Epithelial cell of esophagus (primary cell): Measurements from ENCODE around the gene ZNF865.

Experiments
- DNase-seq: peaks from one replicate; pipeline ENCODE4 v3.0.0; 2010; ENCODE audit warnings: low read depth
- H3K4me3 ChIP-seq: 2 replicates; pipeline ENCODE4 v1.5.1; 2011; ENCODE audit warnings: mild to moderate bottlenecking, low read length, control low read depth
- TF ChIP-seq, protein P1 (sequence below): IDR thresholded peaks from 2 replicates; pipeline ENCODE4 v1.5.1; 2011; ENCODE audit warnings: low read depth, mild to moderate bottlenecking, low read length, control low read depth, inconsistent platforms; ENCODE audit not compliant: insufficient read depth; ENCODE audit errors: missing control alignments

ZNF865 gene

DNA sequence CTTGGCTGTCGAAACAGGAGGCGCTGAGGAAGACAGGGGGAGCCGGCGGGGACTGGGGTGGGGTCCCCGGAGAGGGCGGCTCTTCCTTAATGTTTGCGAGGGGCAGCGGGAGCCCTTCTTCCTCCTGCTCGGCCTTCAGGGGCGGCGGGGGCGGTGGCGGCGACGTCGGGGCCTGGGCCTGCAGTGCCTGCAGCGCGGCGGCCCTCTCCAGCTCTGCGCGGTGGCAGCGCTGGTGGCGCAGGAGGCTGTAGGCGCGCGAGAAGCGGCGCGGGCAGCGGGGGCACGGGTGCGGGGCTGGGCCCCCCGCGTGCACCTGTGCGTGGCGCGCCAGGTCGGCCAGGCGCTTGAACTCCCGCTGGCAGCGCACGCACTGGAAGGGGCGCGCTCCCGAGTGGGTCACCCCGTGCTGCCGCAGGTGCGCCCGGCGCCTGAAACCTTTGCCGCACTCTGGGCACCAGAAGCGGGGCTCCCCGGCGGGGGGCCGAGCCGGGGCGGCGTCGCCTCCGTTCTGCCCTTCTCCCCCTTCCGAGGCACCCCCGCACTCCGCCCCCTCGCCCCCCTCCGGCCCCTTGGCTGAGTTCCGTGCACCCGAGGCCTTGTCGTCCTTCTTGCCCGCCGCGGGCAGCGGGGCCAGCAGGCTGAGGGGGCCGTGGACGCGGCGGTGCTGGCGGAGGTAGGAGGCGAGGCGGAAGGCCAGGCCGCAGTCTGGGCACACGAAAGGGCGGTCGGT is 27.3 kb upstream of the ZNF865 start:
- H3K4me3 ChIP-seq, result no peak overlapping the region
- TF ChIP-seq, protein P1, sequence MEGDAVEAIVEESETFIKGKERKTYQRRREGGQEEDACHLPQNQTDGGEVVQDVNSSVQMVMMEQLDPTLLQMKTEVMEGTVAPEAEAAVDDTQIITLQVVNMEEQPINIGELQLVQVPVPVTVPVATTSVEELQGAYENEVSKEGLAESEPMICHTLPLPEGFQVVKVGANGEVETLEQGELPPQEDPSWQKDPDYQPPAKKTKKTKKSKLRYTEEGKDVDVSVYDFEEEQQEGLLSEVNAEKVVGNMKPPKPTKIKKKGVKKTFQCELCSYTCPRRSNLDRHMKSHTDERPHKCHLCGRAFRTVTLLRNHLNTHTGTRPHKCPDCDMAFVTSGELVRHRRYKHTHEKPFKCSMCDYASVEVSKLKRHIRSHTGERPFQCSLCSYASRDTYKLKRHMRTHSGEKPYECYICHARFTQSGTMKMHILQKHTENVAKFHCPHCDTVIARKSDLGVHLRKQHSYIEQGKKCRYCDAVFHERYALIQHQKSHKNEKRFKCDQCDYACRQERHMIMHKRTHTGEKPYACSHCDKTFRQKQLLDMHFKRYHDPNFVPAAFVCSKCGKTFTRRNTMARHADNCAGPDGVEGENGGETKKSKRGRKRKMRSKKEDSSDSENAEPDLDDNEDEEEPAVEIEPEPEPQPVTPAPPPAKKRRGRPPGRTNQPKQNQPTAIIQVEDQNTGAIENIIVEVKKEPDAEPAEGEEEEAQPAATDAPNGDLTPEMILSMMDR, result no peak
- no peak for DNase-seq

DNA sequence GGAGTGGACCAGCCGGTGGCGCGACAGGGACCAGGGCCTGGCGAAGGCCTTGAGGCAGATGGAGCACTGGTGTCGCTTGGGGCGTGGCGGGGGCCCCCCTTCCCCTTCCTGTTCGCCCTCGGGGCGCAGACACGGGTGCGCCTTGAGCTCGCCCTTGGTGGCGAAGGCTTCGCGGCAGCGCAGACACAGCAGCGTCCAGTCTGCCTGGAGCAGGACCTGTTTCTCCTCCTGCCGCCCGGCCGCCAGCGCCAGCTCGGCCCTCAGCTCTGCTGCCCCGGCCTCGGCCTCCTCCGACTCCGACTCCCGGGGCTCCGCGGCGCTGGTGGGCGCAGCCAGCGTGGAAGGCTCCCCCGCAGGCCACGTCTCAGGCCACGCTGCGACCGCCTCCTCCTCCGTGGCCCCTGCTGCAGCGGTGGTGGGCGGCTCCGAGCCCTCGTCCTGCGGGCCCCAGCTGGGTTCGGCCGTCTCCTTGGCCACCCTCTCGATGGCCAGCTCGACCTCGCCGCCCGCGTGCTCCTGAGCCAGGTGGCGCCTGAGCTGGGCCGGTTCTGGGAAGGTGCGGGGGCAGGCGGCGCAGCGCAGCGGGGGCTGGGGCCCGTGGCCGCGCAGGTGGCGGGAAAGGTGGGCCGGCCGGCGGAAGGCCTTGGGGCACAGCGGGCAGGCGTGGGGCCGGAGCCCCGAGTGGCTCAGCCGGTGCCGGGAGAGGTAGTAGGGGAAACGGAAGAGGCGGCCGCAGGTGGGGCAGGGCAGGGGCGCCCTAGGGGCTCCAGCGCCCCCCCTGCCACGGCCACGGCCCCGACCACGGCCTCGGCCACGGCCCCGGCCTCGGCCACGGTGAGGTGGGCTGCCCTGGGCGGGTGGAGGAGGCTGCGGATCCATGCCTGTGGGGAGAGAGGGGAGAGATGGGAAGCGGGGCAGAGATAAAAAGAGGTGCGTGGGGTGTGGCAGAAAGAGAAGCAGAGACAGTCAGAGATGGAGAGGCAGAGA is 26.4 kb upstream of the ZNF865 start:
- TF ChIP-seq, protein P1, result no peak
- H3K4me3 ChIP-seq, result peak overlapping the region; percentile 90

DNA sequence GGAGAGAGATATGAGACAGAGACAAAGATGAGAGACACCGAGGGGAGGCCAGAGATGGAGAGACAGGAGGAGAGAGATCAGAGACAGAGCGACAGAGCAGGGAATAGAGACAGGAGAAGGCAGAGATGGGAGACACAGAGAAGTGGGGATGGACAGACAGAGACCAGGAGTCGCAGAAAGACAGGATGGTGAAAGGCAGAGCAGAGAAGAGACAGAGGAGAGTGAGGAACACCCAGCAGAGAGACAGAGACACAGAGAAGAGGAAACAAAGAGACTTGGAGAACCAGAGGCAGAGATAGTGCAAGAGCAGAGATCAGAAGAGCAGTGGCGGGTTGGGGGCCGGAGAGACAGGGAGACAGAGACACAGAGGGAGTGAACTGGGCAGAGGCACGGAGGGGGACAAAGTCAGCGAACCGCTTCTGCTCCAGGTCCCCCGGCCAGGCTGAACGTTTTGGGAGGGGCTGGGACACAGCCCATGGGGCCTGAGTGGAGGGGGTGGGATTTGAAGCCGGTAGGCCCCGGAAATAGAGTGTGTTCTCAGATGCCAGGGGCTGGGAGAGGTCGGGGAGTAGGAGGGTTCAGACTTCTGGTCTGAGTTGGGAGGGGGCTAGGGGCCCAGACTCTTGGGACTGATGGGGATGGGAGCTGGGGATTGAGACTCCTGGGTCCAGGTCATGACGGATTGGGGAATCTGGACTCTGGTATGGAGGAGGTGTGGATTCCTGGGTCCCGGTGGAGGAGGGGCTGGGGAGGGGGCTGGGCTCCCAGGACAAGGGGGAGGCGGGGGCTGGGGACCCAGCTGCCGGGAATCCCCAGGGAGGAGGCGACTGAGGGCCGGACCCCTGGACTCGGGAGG is 25.5 kb upstream of the ZNF865 start:
- TF ChIP-seq, protein P1, result no peak
- peak; percentile 22 for DNase-seq
- peak overlapping the region; percentile 90 for H3K4me3 ChIP-seq

More for the DNA sequence above, 26.4 kb upstream of the ZNF865 start:
- no peak for DNase-seq

DNA sequence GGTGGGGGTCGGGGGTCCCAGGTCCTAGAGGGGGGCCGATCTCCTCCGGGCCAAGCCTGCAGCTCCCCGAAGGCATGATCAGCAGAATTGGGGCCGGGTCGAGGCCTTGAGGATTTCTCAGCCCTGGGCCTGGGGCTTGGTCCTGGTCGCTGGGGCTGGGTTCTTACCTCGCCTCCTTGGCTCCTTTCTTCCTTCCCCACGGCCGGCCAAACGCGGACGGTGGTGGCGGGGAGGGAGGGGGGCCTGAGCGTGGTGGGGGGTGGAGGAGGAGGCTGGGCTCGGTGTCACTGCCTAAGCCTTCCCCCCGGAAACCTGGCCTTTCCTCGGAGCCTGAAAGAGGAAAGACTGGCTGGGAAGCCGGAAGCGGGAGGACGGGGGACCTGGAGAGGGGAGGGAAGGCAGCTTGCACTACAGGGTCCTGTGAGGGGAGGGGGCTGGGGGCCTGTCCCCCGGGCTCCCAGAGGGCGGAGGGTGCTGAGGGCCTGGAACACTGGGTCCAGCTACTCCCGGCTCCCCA is 24.8 kb upstream of the ZNF865 start, which contains the start of gene ZNF579:
Gene ZNF579 (minus strand): TSS at position 221 of the 517 bp plus-strand sequence. CDS start 1,209 bp downstream, outside the sequence.
- DNase-seq, result peak; percentile 88
- TF ChIP-seq, protein P1, result no peak
- H3K4me3 ChIP-seq, result peak within 1 kb of the TSS; percentile 90

DNA sequence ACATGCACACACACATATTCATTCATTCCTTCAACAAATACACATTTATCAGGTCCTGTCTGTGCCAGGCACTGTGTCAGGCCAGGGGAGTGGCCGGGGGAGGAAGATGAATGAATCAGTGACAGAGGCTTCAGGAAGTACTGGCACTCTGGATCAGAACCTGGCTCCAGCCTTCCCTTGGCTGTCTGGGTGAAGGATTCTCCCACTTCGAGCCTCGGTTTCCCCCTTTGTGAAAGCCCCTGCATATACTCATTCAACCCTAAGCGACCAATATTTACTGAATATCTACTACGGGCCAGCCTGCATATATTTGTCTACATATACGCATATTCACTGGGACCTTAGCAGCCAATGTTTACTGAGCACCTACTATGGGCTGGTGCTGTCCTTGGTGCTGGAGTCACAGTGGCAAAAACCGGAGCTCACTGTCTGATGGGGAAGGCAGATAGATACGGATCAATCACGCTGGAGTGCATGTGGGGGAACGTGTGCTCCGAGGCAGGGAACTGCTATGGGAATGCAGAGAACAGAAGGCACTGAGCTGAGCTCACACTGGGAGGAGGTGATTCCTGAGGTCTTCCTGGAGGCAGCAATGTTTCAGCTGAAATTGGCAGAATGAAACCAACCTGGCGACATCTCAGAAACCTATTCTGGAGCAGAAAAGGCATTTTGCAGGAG is 24.2 kb upstream of the ZNF865 start:
- DNase-seq, result peak; percentile 21

More for the DNA sequence above, 24.2 kb upstream of the ZNF865 start:
- TF ChIP-seq, protein P1, result no peak
- H3K4me3 ChIP-seq, result peak overlapping the region; percentile 90
